Testis (tissue), 3 donors: ENCODE measurements around the gene TMEM212. TPM values are rescaled to one million over a fixed set of nuclear protein-coding genes. Genes with fewer than 3 reads are reported as not detected.

ENCODE experiments used
- DNase-seq: peaks from one replicate; pipeline ENCODE4 v3.0.0-alpha.2; 2019
- H3K27ac ChIP-seq, 2 donors: fragments of 200-600 bp; sonication (generic); one replicate each; pipeline ENCODE4 v1.5.1; 2019
- H3K27me3 ChIP-seq: fragments of 200-600 bp; sonication (generic); one replicate; pipeline ENCODE4 v1.5.1; 2019
- H3K36me3 ChIP-seq: fragments of 200-600 bp; sonication (generic); one replicate; pipeline ENCODE4 v1.5.1; 2017; ENCODE audit warnings: low read depth; ENCODE audit errors: missing control alignments
- H3K4me1 ChIP-seq: fragments of 200-600 bp; sonication (generic); one replicate; pipeline ENCODE4 v1.5.1; 2019
- H3K4me3 ChIP-seq, 2 donors: fragments of 200-600 bp; sonication (generic); one replicate each; pipeline ENCODE4 v1.5.1; 2017 to 2019
- H3K9me3 ChIP-seq: fragments of 200-600 bp; sonication (generic); one replicate; pipeline ENCODE4 v1.5.1; 2017
- CTCF ChIP-seq, 3 experiments: fragments of 450-650 bp in 2 of 3; fragments of 200-600 bp in 1 of 3; sonication (generic) in 1 of 3; IDR thresholded peaks; one replicate each; pipeline ENCODE4 v1.5.1; 2016 to 2019; ENCODE audit warnings: antibody characterized with exemption in 3 of 3, mild to moderate bottlenecking in 2 of 3, moderate library complexity in 1 of 3
- POLR2A ChIP-seq: fragments of 450-650 bp; IDR thresholded peaks from one replicate; pipeline ENCODE4 v1.6.1; 2017; ENCODE audit warnings: antibody characterized with exemption, mild to moderate bottlenecking, moderate library complexity
- WGBS, 2 donors: methylation state at CpG; one replicate each; pipeline ENCODE4 v1.1.5; 2018; 5-methylcytosine and 5-hydroxymethylcytosine counted together
- intact Hi-C: fragments of 100-400 bp; cut with DNase I; formaldehyde crosslinking; loops from one replicate; pipeline ENCODE4 v1.15.1; 2023; ENCODE audit warnings: low total_unique reads
- polyA plus RNA-seq: library from polyadenylated mRNA; stranded (reverse); fragments of 350-450 nt; fragmentation: Illumina TruSeq; extraction: RNeasy Lipid Tissue Mini Kit (QIAGEN cat#74804); gene quantifications from one replicate; pipeline ENCODE4 v1.2.3, GENCODE V29; 2014; ENCODE audit warnings: low read depth, low replicate concordance; ENCODE audit not compliant: insufficient read depth
- total RNA-seq, 2 donors: library from RNA; depleted of rRNA; stranded (reverse); fragments of >200 nt; gene quantifications; one replicate each; pipeline ENCODE4 v1.2.3, GENCODE V29; 2016

TMEM212 gene
- total and polyA plus RNA-seq, 3 donors from 2014 or later: 1.8 to 4.3 (median 2.5) TPM

GRCh38 chr3:171821778-171822358 is 21.3 kb upstream of the TMEM212 start:
- no peak for DNase-seq
- no peaks in the 10 kb centered on the region for H3K4me1 ChIP-seq
- no peaks in the 10 kb centered on the region for H3K9me3 ChIP-seq
- 63 to 72% methylated on average over 2 of the region's 2 CpGs for WGBS, 2 donors
- TF ChIP-seq CTCF (IDR thresholded peaks at IDR 0.05): no peak
- no peak for TF ChIP-seq POLR2A
- H3K27me3 ChIP-seq: no peaks in the 10 kb centered on the region
- intact Hi-C loops: no loop called here
- no peaks in the 10 kb centered on the region for H3K36me3 ChIP-seq
- H3K27ac ChIP-seq: no peak overlapping the region
- H3K4me3 ChIP-seq: no peak overlapping the region

- intact Hi-C loops: no loop called here
- 73 to 75% methylated on average over 4 of the region's 4 CpGs for whole genome bisulfite sequencing, 2 donors
These were observed 20.6 kb upstream of the TMEM212 start for GRCh38 chr3:171822431-171823106.

DNA sequence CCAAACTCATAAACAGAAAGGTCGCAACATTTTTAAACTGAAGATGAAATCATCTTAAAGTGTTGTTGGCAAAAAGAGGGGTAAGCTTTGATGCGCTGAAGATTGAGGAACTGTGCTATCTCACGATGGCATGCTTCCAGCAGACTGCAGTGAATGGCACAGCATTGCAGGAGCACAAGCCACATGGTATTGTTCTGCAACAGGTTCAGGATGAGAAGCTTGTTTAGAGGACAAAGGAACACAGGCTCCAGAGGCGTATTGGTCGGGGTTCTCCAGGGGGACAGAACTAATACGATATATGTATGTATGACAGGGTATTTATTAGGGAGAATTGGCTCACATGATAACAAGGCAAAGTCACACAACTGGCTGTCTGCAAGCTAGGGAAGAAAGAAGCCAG is 19.0 kb upstream of the TMEM212 start:
- H3K9me3 ChIP-seq: no peaks in the 10 kb centered on the region
- peaks cover 4% of the 10 kb centered on the region for H3K4me1 ChIP-seq
- H3K4me3 ChIP-seq: no peak overlapping the region
- WGBS, 2 donors: 83 to 87% methylated on average over 6 of the region's 6 CpGs
- no peak overlapping the region for H3K27ac ChIP-seq
- H3K27me3 ChIP-seq: no peaks in the 10 kb centered on the region
- DNase-seq: no peak
- intact Hi-C loops: no loop called here
- TF ChIP-seq POLR2A: no peak
- TF ChIP-seq CTCF (IDR thresholded peaks at IDR 0.05): no peak
- H3K36me3 ChIP-seq: no peaks in the 10 kb centered on the region

More at GRCh38 chr3:171822431-171823106, 20.6 kb upstream of the TMEM212 start:
- Histone ChIP-seq H3K4me1 (no peaks in the 10 kb centered on the region), H3K4me3 (no peak overlapping the region), H3K27me3 (no peaks in the 10 kb centered on the region), H3K36me3 (no peaks in the 10 kb centered on the region), H3K9me3 (no peaks in the 10 kb centered on the region), H3K27ac (no peak overlapping the region)
- no peak for DNase-seq
- no peak for TF ChIP-seq CTCF (IDR thresholded peaks at IDR 0.05)
- no peak for TF ChIP-seq POLR2A

- intact Hi-C loops: no loop called here
- Histone ChIP-seq H3K4me3 (no peak overlapping the region), H3K27ac (no peak overlapping the region), H3K9me3 (no peaks in the 10 kb centered on the region), H3K36me3 (no peaks in the 10 kb centered on the region), H3K27me3 (no peaks in the 10 kb centered on the region), H3K4me1 (peaks cover 11% of the 10 kb centered on the region)
- DNase-seq: no peak
- WGBS, 2 donors: 83 to 91% methylated on average over 7 of the region's 7 CpGs
- TF ChIP-seq POLR2A (no peak), CTCF (IDR thresholded peaks at IDR 0.05) (no peak)
These were observed 18.3 kb upstream of the TMEM212 start for GRCh38 chr3:171824824-171825221.
